Smooth muscle cell (in vitro differentiated cells): ENCODE measurements around the gene TSPAN9. TPM values are rescaled to one million over a fixed set of nuclear protein-coding genes. Genes with fewer than 3 reads are reported as not detected.

Source experiments
- DNase-seq: peaks from one replicate; lab custom pipeline; 2025; ENCODE audit not compliant: unreplicated experiment; lab: John Stamatoyannopoulos, UW
- H2AFZ ChIP-seq: fragments of 200-600 bp; sonication (generic); 2 replicates; pipeline ENCODE4 v1.6.0; 2016; ENCODE audit warnings: antibody characterized with exemption, low read depth, mild to moderate bottlenecking
- H3F3A ChIP-seq: fragments of 200-600 bp; sonication (generic); 2 replicates; pipeline ENCODE4 v1.6.0; 2017; ENCODE audit warnings: antibody characterized with exemption, low read depth
- H3K27ac ChIP-seq: fragments of 200-600 bp; sonication (generic); 2 replicates; pipeline ENCODE4 v1.5.1; 2016; ENCODE audit warnings: low read depth, mild to moderate bottlenecking
- H3K27me3 ChIP-seq: fragments of 200-600 bp; sonication (generic); 2 replicates; pipeline ENCODE4 v1.6.1; 2016; ENCODE audit warnings: low read depth, mild to moderate bottlenecking
- H3K36me3 ChIP-seq: fragments of 200-600 bp; sonication (generic); 2 replicates; pipeline ENCODE4 v1.5.1; 2016; ENCODE audit warnings: low read depth
- H3K4me1 ChIP-seq: fragments of 200-600 bp; sonication (generic); 2 replicates; pipeline ENCODE4 v1.5.1; 2016; ENCODE audit warnings: low read depth
- H3K4me2 ChIP-seq: fragments of 200-600 bp; sonication (generic); 2 replicates; pipeline ENCODE4 v1.6.0; 2016; ENCODE audit warnings: mild to moderate bottlenecking
- H3K4me3 ChIP-seq: fragments of 200-600 bp; sonication (generic); 2 replicates; pipeline ENCODE4 v1.5.1; 2016; ENCODE audit warnings: mild to moderate bottlenecking
- H3K79me2 ChIP-seq: fragments of 200-600 bp; sonication (generic); 2 replicates; pipeline ENCODE4 v1.6.0; 2016; ENCODE audit warnings: low read depth, mild to moderate bottlenecking
- H3K9ac ChIP-seq: fragments of 200-600 bp; sonication (generic); 2 replicates; pipeline ENCODE4 v1.6.0; 2016; ENCODE audit warnings: low read depth
- H3K9me3 ChIP-seq: fragments of 200-600 bp; sonication (generic); replicated peaks from 2 replicates; pipeline ENCODE4 v1.5.1; 2016; ENCODE audit warnings: low read depth
- H4K20me1 ChIP-seq: fragments of 200-600 bp; sonication (generic); 2 replicates; pipeline ENCODE4 v1.6.0; 2016; ENCODE audit warnings: low read depth
- WGBS: methylation state at CpG from one replicate; pipeline ENCODE4 v1.1.7; 2016; ENCODE audit warnings: low lambda C conversion rate; 5-methylcytosine and 5-hydroxymethylcytosine counted together
- polyA plus RNA-seq: library from polyadenylated mRNA; unstranded; fragments of >200 nt; fragmentation: Nextera tagmentation; extraction: Ambion mirVana; gene quantifications from 2 replicates; pipeline ENCODE4 v1.2.1, GENCODE V29; 2016
- total RNA-seq: library from RNA; depleted of rRNA; stranded (reverse); fragments of >200 nt; gene quantifications from 2 replicates; pipeline ENCODE4 v1.2.3, GENCODE V29; 2014
- TF ChIP-seq, protein P1 (sequence below): fragments of 200-600 bp; sonication (generic); IDR thresholded peaks from 2 replicates; pipeline ENCODE4 v1.5.1; 2017; ENCODE audit warnings: borderline replicate concordance, mild to moderate bottlenecking, antibody characterized with exemption; ENCODE audit not compliant: insufficient read depth, poor library complexity, severe bottlenecking

The TSPAN9 gene
- total and polyA plus RNA-seq, 2 experiments from 2014 or later: 17.7 to 29.8 TPM

DNA sequence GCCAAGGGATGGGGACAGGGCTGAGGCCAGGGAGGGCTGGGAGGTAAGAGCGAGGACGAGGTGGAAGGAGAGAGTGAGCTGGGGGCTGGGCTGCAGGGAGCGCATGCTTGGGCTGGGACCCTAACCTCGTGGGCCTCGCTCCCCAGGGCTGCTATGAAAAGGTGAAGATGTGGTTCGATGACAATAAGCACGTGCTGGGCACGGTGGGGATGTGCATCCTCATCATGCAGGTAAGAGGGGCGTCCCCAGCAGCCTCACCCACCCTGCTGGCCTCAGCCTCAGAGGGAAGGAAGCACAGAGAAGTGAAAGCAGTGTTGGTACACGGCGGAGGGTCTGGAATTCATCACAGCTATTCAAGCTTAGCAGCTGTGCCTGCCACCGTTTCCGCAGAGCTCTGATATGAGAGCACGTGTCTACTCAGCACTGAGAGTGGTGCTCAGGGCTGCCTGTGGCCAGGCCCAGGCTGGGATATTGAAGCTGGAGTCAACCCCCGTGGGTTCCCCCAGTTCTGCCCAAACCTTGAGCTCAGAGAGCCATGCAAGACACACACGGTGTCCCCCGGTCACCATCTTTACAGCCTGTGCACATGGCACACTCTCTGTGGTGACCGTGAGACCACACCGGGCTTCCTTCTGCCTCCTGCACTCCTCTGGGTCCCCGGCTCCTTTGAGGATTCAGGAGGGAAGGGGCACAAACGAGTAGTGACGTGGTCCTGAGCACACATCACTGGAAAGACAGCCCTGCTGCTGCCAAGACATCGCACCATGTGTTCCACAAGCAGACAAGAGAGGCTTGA is 204.6 kb downstream of the TSPAN9 start:
- TF ChIP-seq, protein P1, sequence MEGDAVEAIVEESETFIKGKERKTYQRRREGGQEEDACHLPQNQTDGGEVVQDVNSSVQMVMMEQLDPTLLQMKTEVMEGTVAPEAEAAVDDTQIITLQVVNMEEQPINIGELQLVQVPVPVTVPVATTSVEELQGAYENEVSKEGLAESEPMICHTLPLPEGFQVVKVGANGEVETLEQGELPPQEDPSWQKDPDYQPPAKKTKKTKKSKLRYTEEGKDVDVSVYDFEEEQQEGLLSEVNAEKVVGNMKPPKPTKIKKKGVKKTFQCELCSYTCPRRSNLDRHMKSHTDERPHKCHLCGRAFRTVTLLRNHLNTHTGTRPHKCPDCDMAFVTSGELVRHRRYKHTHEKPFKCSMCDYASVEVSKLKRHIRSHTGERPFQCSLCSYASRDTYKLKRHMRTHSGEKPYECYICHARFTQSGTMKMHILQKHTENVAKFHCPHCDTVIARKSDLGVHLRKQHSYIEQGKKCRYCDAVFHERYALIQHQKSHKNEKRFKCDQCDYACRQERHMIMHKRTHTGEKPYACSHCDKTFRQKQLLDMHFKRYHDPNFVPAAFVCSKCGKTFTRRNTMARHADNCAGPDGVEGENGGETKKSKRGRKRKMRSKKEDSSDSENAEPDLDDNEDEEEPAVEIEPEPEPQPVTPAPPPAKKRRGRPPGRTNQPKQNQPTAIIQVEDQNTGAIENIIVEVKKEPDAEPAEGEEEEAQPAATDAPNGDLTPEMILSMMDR: no peak
- Histone ChIP-seq H3K4me2 (no peak overlapping the region), H3K9ac (no peak overlapping the region), H3K4me1 (no peaks in the 10 kb centered on the region), H3K27me3 (no peaks in the 10 kb centered on the region), H2AFZ (no peak overlapping the region), H3K36me3 (no peaks in the 10 kb centered on the region), H3K4me3 (no peak overlapping the region), H3K27ac (no peak overlapping the region), H3K79me2 (no peaks in the 10 kb centered on the region), H4K20me1 (peaks cover 38% of the 10 kb centered on the region), H3K9me3 (no peaks in the 10 kb centered on the region), H3F3A (no peaks in the 10 kb centered on the region)
- WGBS: 75% methylated on average over 23 of the region's 23 CpGs
- no peak for DNase-seq

DNA sequence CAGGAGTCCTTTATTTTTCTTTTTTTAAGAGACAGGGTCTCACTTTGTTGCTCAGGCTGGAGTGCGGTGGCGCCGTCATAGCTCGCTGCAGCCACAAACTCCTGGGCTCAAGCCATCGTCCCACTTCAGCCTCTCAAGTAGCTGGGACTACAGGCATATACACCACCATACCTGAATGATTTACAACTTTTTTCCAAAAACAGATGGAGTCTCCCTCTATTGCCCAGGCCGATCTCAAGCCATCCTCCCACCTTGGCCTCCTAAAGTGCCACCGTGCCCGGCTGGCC is 205.1 kb downstream of the TSPAN9 start:
- Histone ChIP-seq H3K79me2 (no peaks in the 10 kb centered on the region), H4K20me1 (peaks cover 32% of the 10 kb centered on the region), H3F3A (no peaks in the 10 kb centered on the region), H3K27ac (no peak overlapping the region), H3K9ac (no peak overlapping the region), H3K4me2 (no peak overlapping the region), H3K4me3 (no peak overlapping the region), H3K4me1 (no peaks in the 10 kb centered on the region), H2AFZ (no peak overlapping the region), H3K9me3 (no peaks in the 10 kb centered on the region), H3K36me3 (no peaks in the 10 kb centered on the region), H3K27me3 (no peaks in the 10 kb centered on the region)
- no peak for DNase-seq
- WGBS: 96% methylated on average over 8 of the region's 8 CpGs
- TF ChIP-seq, protein P1: no peak

DNA sequence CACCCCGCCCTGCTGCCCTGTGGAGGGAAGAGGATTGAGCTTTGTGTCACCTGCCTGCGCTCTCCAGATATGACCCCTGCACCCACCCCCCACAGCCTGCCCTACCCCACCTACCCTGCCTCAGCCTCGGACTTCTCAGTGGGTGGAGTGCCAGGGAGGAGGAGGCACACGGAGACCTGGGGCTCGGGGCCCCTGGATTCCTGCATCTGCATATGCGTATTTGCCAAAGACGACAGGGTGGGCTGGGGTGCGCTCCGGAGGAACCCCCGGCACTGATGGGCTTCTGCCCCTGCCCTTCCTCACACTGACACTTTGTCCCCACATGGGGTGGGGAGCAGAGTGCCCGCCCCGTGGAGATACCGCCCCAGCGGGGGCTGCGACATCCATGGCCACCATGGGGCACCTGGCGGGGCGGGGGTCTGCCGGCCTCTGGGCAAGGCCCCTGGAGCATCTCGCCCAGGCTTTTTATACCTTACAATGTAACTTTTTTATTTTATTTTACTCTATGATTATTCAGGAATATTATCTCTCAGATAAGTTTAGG is 206.0 kb downstream of the TSPAN9 start:
- Histone ChIP-seq H3K9me3 (no peaks in the 10 kb centered on the region), H4K20me1 (peaks cover 23% of the 10 kb centered on the region), H3K27me3 (no peaks in the 10 kb centered on the region), H3K79me2 (no peaks in the 10 kb centered on the region), H3F3A (no peaks in the 10 kb centered on the region), H3K27ac (no peak overlapping the region), H3K9ac (no peak overlapping the region), H3K4me1 (no peaks in the 10 kb centered on the region), H3K4me2 (no peak overlapping the region), H3K36me3 (no peaks in the 10 kb centered on the region), H2AFZ (no peak overlapping the region), H3K4me3 (no peak overlapping the region)
- DNase-seq: no peak
- TF ChIP-seq, protein P1: no peak
- WGBS: 93% methylated on average over 13 of the region's 19 CpGs

DNA sequence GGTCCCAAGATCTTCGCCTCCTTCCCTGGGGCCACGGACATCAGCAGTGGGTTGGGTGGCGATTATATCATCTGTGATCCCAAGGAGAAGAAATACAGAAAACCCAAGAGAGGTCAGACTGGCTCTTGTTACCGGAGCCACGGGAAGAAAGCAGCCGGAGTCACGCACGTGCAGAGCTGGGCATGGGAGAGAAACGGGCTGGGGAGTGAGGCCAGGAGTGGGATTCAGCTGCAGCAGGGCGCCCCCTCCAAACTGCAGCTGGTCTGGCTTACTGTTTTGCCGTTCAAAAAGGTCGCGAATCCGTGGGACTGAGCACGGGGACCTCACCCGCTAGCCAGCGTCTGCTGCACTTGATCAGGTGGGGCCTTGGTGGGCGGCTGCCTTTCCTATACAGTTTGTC is 207.2 kb downstream of the TSPAN9 start:
- TF ChIP-seq, protein P1: no peak
- H3K27ac ChIP-seq: no peak overlapping the region
- no peak overlapping the region for H3K4me2 ChIP-seq
- peaks cover 12% of the 10 kb centered on the region for H4K20me1 ChIP-seq
- DNase-seq: no peak
- H3K4me1 ChIP-seq: no peaks in the 10 kb centered on the region
- H3K36me3 ChIP-seq: no peaks in the 10 kb centered on the region
- no peak overlapping the region for H3K4me3 ChIP-seq
- no peak overlapping the region for H2AFZ ChIP-seq
- H3F3A ChIP-seq: no peaks in the 10 kb centered on the region
- H3K9ac ChIP-seq: no peak overlapping the region
- no peaks in the 10 kb centered on the region for H3K27me3 ChIP-seq
- 94% methylated on average over 18 of the region's 18 CpGs for WGBS
- no peaks in the 10 kb centered on the region for H3K9me3 ChIP-seq
- no peaks in the 10 kb centered on the region for H3K79me2 ChIP-seq
